Kidney (tissue), 14 donors: ENCODE results near the gene CYTH1. TPM values are rescaled to one million over a fixed set of nuclear protein-coding genes. Genes with fewer than 3 reads are reported as not detected.

Source experiments
- DNase-seq, 5 donors: peaks; one replicate each; pipeline ENCODE4 v3.0.0-alpha.2; 2013 to 2020
- FAIRE-seq: peaks from 2 replicates; lab custom pipeline; 2012; peaks lifted over from hg19 to GRCh38; lab: Jason Lieb, UNC
- H3K27ac ChIP-seq, 2 donors: one replicate each; pipeline ENCODE4 v1.7.0; 2013; ENCODE audit warnings: low read depth in 2 of 2, low read length in 2 of 2, inconsistent platforms in 1 of 2
- H3K27me3 ChIP-seq: one replicate; pipeline ENCODE4 v1.7.1; 2013; ENCODE audit warnings: low read length, inconsistent platforms; ENCODE audit not compliant: control insufficient read depth, insufficient read depth
- H3K36me3 ChIP-seq, 3 donors: one replicate each; pipeline versions ENCODE4 v1.7.0 to v1.7.1; 2013; ENCODE audit warnings: low read length in 3 of 3, control low read depth in 1 of 3, inconsistent platforms in 1 of 3; ENCODE audit not compliant: insufficient read depth in 3 of 3, control insufficient read depth in 2 of 3
- H3K4me1 ChIP-seq, 3 donors: one replicate each; pipeline versions ENCODE4 v1.7.0 to v1.7.1; 2013; ENCODE audit warnings: low read length in 3 of 3, inconsistent platforms in 1 of 3, low read depth in 1 of 3; ENCODE audit not compliant: control insufficient read depth in 2 of 3, insufficient read depth in 2 of 3
- H3K4me3 ChIP-seq, 3 donors: one replicate each; pipeline versions ENCODE4 v1.7.0 to v1.8.1; 2013; ENCODE audit warnings: low read length in 3 of 3, control low read depth in 1 of 3, inconsistent platforms in 1 of 3
- H3K9ac ChIP-seq, 3 donors: one replicate each; pipeline versions ENCODE4 v1.7.0 to v1.7.1; 2013; ENCODE audit warnings: low read length in 3 of 3, control low read depth in 1 of 3, inconsistent platforms in 1 of 3
- H3K9me3 ChIP-seq, 3 donors: one replicate each; pipeline versions ENCODE4 v1.7.0 to v1.7.1; 2013; ENCODE audit warnings: low read length in 3 of 3, control low read depth in 1 of 3, inconsistent platforms in 1 of 3; ENCODE audit not compliant: control insufficient read depth in 2 of 3, insufficient read depth in 1 of 3
- CTCF ChIP-seq: IDR thresholded peaks from 3 replicates; pipeline ENCODE4 v1.5.1; 2012; ENCODE audit warnings: mild to moderate bottlenecking, moderate library complexity, borderline replicate concordance; ENCODE audit not compliant: insufficient read depth; ENCODE audit errors: extremely low read depth
- intact Hi-C: fragments of 100-400 bp; cut with DNase I; formaldehyde crosslinking; loops from one replicate; pipeline ENCODE4 v1.11.1; 2022
- polyA plus RNA-seq: library from polyadenylated mRNA; stranded (reverse); fragments of 350-450 nt; fragmentation: Illumina TruSeq; extraction: RNeasy Lipid Tissue Mini Kit (QIAGEN cat#74804); gene quantifications from one replicate; pipeline ENCODE4 v1.2.3, GENCODE V29; 2014; ENCODE audit warnings: low read depth, low replicate concordance; ENCODE audit not compliant: insufficient read depth
- total RNA-seq: library from RNA; stranded (reverse); fragmentation: NEBNext Ultra II Directional; extraction: Animal tissue kit (Norgen Biotek cat#: 25700); gene quantifications from one replicate; pipeline ENCODE4 v1.2.1, GENCODE V29; 2021
- donor health status: control.
- donor health status: control.
- donor health status: control.
- donor health status: control.
- donor health status: control.
- donor health status: DM: yes; HTN: yes; CAD: no.
- donor health status: Normal renal cell carcinoma (clear cell type).

Gene CYTH1
- total and polyA plus RNA-seq, 2 donors from 2014 or later: 25.3 to 59.7 TPM

GRCh38 chr17:78640700-78641099, 141.4 kb downstream of the CYTH1 start:
- intact Hi-C loops: no loop called here
- no peak overlapping the region for H3K4me3 ChIP-seq
- no peaks in the 10 kb centered on the region for H3K9me3 ChIP-seq
- H3K9ac ChIP-seq: no peak overlapping the region
- peaks cover 0 to 4% (median 0%) of the 10 kb centered on the region in 3 donors for H3K4me1 ChIP-seq
- no peaks in the 10 kb centered on the region for H3K27me3 ChIP-seq
- TF ChIP-seq CTCF: no peak
- no peak for FAIRE-seq
- H3K36me3 ChIP-seq: no peaks in the 10 kb centered on the region
- DNase-seq: no peak
- H3K27ac ChIP-seq: no peak overlapping the region

GRCh38 chr17:78637643-78638420, 144.2 kb downstream of the CYTH1 start:
- no peak overlapping the region for H3K27ac ChIP-seq
- no peak for TF ChIP-seq CTCF
- H3K4me3 ChIP-seq: no peak overlapping the region
- FAIRE-seq (no peak), DNase-seq (no peak)
- H3K27me3 ChIP-seq: no peaks in the 10 kb centered on the region
- H3K9me3 ChIP-seq: no peaks in the 10 kb centered on the region
- intact Hi-C loops: no loop called here
- H3K36me3 ChIP-seq: no peaks in the 10 kb centered on the region
- no peaks in the 10 kb centered on the region for H3K4me1 ChIP-seq
- H3K9ac ChIP-seq: no peak overlapping the region

- DNase-seq: no peak
- H3K27ac ChIP-seq: no peak overlapping the region
- no peaks in the 10 kb centered on the region for H3K9me3 ChIP-seq
- no peak overlapping the region for H3K4me3 ChIP-seq
- intact Hi-C loops: no loop called here
- no peak overlapping the region for H3K9ac ChIP-seq
- no peaks in the 10 kb centered on the region for H3K4me1 ChIP-seq
- no peaks in the 10 kb centered on the region for H3K36me3 ChIP-seq
- H3K27me3 ChIP-seq: no peaks in the 10 kb centered on the region
- TF ChIP-seq CTCF: no peak
- FAIRE-seq: no peak
Measured at GRCh38 chr17:78637146-78637545, 144.9 kb downstream of the CYTH1 start.

- no peaks in the 10 kb centered on the region for H3K4me1 ChIP-seq
- H3K9ac ChIP-seq: no peak overlapping the region
- DNase-seq: no peak
- H3K36me3 ChIP-seq: no peaks in the 10 kb centered on the region
- H3K4me3 ChIP-seq: no peak overlapping the region
- no peak overlapping the region for H3K27ac ChIP-seq
- no peaks in the 10 kb centered on the region for H3K9me3 ChIP-seq
- H3K27me3 ChIP-seq: no peaks in the 10 kb centered on the region
- no peak for FAIRE-seq
- no peak for TF ChIP-seq CTCF
- intact Hi-C loops: no loop called here
Measured at GRCh38 chr17:78634154-78634553, 147.9 kb downstream of the CYTH1 start.
